DMS53 treated with DMSO at 0.1 percent for 48 hours (cell line): Measurements from ENCODE around the gene SLC26A8.
"Not testable (repeated sequence)": the region's sequence is repeated elsewhere in the genome, so short reads cannot be mapped to it uniquely, and the experiment has no call there.

Experiments used
- DNase-seq: peaks from one replicate; lab custom pipeline; 2025; ENCODE audit not compliant: unreplicated experiment; lab: John Stamatoyannopoulos, UW

The SLC26A8 gene

DNA sequence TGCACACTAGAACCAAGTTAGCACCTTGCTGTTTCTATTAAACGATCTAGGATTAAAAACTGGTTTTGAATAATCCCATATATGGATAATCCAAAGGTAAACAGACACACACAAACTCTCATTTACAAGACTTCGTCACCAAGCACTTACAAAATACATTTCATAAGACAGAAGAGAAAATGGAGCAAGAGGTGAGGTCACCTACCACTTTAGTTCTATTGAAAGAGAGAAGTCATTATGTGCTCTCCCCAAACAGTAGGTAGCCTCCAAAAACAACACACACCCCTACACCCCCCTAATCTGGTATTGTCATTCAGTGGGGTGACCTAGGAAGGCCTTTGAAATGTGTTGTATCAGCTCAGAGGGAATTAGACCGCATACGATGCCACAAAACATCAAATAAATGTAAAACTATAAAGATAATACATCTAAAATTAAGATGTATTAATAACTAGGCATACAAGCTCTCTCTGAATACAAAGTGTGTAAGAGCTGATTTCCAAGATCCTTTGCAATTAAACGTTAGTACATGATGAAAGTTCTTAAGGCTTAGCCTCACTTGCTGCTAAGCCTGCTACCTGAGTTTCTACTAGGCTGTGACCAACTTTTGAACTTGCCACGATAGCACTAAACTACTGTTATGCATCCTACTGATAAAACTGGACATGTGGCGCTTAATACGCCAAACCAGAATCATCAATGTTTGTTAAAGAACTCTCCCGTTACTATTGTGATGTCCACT is 105.2 kb downstream of the SLC26A8 start:
- peak; percentile 32 for DNase-seq

DNA sequence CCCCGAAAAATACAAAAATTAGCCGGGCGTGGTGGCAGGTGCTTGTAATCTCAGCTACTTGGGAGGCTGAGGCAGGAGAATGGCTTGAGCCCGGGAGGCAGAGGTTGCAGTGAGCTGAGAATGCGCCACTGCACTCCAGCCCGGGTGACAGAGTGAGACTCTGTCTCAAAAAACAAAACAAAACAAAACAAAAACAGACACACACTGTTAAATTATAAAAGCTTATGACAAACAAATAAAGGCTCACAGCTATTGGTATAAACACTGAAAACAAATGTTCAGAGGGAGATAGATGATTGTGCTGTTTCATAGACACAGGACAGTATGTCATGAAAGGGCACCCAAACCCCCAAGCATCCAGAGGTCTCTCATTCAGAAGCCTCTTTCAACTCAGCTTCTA is 107.5 kb downstream of the SLC26A8 start:
- not testable (repeated sequence) for DNase-seq

DNA sequence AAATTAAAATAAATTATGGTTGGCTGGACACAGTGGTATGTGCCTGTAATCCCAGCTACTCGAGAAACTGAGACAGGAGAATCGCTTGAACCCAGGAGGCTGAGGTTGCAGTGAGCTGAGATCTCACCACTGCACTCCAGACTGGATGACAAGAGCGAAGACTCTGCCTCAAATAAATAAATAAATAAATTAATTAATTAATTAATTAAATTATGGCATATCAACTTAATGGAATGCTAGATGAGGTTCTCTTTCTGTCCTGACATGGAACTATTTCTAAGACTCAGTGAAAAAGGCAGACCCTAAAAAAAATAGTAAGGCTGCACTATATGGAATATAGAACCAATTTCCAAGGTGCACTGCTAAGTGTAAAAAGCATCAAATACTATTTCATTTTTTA is 108.4 kb downstream of the SLC26A8 start:
- no peak for DNase-seq

DNA sequence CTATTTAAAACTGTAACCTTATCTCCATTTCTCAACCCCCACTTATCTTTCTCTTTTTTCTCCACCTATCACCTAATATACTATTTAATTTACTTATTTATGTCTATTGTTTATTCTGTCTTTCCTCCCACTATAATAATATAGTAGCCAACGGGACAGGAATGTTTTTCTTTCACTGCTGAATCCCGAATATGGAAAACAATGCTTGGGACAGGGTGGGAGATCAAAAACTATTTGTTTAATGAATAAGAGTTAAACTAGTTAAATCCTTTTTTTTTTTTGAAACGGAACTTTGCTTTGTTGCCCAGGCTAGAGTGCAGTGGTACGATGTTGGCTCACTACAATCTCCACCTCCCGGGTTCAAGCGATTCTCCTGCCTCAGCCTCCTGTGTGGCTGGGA is 109.9 kb downstream of the SLC26A8 start:
- no peak for DNase-seq

DNA sequence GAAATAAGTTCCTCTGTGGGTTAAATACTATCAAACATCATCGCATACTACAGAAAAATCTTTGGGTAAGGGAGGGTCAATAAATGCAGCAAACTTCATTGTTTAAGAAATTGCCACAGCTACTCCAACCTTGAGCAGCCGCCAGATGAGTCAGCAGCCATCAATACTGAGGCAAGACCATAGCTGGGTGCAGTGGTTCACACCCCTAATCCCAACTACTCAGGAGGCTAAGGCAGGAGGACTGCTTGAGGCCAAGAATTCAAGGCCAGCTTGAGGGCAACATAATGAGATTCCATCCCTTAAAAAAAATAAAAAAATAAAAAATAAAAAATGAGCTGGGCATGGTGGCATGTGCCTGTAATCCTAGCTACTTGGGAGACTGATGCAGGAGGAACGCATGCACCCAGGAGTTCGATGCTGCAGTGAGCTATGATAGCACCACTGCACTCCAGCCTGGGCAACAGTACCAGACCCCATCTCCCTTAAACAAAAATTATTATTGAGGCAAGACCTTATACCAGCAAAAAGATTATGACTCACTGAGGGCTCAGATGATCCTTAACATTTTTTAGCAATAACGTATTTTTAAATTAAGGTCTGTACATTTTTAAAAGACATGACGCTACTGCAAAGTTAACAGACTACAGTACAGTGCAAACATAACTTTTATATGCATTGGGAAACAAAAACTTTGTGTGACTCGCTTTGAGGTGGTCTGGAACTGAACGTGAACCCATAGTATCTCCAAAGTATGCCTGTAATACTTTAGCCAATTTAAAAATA is 112.4 kb downstream of the SLC26A8 start:
- no peak for DNase-seq

DNA sequence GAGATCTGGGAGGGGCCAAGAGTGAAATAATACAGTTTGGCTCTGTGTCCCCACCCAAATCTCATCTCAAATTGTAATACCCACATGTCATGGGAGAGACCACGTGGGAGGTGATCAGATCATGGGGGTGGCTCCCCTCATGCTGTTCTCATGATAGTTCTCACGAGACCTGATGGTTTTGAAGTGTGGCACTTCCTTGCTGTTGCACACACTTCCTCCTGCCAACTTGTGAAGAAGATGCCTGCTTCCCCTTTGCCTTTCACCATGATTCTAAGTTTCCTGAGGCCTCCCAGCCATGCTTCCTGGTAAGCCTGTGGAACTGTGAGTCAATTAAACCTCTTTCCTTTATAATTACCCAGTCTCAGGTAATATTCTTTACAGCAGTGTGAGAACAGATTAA is 114.9 kb downstream of the SLC26A8 start:
- not testable (repeated sequence) for DNase-seq

DNA sequence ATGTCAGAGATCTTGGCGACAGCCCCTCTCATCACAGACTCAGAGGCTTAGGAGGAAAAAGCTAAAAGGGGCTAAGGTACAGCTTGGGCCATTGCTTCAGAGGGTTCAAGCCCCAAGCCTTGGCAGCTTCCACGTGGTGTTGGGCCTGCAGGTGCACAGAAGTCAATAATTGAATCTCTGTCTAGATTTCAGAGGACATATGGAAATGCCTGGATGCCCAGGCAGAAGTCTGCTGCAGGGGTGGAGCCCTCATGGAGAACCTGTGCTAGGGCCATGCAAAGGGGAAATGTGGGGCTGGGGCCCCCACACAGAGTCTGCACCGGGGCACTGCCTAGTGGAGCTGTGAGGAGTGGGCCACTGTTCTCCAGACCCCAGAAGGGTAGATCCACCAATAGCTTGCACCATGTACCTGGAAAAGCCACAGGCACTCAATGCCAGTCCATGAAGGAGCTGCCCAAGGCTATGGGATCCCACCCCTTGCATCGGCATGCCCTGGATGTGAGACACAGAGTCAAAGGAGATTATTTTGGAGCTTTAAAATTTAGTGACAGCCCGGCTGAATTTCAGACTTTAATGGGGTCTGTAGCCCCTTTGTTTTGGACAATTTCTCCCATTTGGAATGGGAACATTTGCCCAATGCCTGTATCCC is 115.6 kb downstream of the SLC26A8 start:
- DNase-seq: not testable (repeated sequence)

DNA sequence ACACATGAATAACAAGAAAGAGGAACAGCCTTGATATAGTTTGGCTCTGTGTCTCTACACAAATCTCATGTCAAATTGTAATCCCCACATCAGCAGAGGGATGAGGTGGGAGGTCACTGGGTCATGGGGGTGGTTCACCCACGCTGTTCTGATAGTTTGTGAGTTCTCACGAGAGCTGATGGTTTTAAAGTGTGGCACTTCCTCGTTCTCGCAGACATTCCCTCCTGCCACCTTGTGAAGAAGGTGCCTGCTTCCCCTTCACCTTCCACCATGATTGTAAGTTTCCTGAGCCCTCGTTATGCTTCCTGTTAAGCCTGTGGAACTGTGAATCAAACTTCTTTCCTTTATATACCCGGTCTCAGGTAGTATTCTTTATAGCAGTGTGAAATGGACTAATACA is 116.7 kb downstream of the SLC26A8 start:
- no peak for DNase-seq

DNA sequence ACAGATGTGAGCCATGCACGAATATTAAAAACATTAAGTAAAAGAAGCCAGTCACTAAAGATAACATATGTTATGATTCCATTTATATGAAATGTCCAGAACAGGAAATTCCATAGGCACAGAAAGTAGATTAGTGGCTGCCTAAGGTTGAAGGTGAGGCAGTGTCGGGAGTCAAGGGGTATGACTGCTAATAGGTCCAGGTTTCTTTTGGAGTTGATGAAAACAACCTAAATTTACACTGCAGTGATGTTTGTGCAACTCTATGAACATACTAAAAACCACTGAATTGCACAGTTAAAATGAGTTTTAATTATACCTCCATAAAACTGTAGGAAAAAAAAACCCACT is 118.0 kb downstream of the SLC26A8 start:
- no peak for DNase-seq

DNA sequence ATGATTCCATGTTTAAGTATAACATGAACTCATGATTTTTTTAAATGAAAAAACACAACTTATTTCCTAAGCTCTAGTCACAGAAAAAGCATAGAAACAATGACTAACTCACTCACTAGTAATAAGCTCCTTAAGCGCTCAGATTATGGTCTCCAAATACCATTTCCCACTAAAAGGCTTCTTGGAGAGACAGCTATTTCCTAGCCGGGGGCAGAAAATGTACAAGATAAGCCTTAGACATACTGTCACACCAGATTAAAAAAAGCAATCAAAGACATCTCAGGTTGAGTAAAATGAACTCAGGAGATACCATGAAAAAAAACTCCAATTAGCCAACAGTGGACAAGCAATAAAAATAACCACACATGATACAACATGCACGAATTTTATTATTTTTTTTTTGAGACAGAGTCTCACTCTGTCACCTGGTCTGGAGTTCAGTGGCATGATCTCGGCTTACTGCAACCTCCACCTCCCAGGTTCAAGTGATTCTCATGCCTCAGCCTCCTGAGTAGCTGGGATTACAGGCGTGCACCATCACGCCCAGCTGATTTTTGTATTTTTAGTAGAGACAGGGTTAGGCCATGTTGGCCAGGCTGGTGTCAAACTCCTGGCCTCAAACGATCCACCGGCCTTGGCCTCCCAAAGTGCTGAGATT is 118.5 kb downstream of the SLC26A8 start:
- no peak for DNase-seq

DNA sequence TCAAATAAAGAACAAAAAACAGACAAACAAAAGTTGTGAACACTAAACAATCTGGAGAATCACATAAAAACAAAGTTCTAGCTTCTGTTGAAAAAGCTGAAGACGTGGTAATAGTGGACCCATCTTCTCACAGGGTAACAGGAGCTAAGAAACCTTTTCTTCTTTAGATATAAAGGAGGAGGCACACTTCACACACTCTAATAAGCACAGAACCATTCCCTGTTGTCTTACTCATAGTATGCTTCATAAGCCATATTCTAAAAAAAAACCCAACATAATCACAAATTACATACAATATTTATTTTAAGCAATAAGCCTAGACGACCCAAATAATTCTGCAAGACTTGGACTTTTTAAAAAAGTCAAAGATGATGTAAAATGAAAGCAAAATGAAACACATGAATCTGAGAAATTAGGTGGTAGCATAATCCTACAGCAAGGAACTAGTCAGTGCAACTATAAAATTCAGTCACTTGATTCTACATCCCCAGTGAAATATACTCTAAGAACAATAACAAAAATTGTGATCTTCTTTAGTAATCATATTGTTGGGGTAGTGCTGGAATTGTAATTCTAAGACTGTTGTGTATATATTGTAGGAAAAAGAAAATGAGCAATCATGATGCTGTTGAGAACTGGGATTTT is 119.2 kb downstream of the SLC26A8 start:
- DNase-seq: no peak

DNA sequence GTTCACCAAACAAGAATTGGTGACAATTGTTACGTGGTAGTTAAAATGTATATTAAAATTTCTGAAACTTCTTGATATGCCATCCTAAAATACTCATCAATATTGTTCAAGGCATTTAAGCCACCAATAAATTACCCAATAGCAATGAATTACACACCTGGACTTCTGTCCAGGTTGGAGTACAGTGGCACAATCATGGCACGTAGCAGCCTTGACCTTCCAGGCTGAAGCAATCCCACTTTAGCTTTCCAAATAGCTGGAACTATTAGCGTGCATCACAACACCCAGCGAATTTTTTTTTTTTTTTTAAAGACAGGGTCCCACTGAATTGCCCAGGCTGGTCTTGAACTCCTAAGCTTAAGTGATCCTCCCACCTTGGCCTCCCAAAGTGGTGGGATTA is 120.8 kb downstream of the SLC26A8 start:
- no peak for DNase-seq

DNA sequence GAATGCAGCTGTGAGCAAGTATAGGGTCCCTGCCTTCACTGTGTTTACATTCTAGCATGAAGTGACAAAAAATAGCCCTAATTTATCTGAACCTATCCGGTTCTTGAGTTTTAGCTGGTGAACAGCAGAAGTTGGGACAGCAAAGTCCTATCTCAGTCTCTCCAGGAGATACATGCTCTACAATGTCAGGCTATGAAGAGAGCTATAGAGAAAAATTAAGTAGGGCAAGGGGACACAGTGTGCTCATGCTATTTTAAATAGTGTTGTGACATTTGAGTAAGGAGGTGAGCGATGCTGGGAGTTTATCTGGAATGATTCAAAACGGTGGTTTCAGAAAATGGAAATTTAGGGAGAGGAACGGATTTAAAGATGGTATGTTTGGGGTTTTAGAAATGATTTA is 124.0 kb downstream of the SLC26A8 start:
- no peak for DNase-seq

DNA sequence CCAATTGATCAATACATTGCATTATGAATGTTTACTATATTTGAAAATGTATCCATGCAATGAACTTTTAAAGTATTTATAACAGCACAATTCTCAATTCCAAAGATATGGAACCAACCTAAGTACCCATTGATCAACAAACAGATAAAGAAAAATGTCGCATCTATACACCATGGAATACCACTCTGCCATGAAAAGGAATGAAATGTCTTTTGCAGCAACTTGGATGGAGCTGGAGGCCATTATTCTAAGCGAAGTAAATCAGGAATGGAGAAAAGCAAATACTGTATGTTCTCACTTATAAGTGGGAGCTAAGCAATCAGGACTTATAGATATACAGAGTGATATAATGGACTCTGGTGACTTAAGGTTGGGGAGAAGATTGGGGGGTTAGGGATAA is 126.4 kb downstream of the SLC26A8 start:
- no peak for DNase-seq

DNA sequence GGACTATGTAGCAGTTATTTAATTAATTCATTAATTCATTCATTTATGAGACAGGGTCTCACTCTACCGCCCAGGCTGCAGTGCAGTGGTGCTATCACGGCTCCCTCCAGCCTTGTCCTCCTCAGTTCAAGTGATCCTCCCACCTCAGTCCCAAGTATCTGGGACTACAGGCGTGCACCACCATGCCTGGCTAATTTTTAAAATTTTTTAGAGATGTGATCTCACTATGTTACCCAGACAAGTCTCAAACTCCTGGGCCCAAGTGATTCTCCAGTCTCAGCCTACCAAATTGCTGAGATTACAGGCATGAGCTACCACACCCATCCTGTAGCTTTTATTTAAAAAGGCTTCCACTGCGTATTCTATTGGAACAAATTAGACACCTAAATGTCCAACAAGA is 127.0 kb downstream of the SLC26A8 start:
- no peak for DNase-seq

DNA sequence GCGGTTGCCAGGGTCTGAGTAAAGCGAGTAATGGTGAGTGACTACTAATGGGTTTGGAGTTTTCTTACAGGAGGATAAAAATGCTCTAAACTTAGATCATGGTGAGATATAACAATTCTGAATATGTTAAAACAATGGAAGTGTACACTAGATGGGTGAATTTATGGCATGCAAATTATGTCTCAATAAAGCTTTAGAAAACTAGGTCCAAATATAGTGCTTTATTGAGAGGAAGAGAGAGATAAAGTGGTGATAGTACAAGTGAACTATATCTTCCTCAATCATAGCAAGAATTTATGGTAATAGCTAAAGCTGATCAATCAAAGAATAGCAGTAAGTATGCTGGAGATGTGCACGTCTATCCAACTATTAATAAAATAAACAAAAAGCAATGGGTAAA is 127.4 kb downstream of the SLC26A8 start:
- no peak for DNase-seq

DNA sequence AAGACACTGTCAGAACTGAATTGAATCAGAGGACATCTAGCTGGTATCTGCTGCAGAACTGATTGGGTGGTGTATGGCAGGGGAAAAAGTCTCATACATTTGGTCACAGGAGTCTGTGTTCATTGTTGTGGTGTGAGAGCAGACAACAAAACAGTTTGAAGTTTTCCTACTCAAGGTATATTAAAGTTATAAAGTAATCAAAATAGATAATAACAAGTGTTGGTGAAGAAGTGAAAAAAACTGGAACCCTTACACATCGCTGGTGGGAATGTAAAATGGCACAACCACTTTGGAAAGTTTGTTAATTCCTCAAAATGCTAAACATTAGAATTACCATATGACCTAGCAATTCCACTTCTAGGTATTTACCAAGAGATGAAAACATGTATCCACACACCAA is 128.2 kb downstream of the SLC26A8 start:
- DNase-seq: no peak

DNA sequence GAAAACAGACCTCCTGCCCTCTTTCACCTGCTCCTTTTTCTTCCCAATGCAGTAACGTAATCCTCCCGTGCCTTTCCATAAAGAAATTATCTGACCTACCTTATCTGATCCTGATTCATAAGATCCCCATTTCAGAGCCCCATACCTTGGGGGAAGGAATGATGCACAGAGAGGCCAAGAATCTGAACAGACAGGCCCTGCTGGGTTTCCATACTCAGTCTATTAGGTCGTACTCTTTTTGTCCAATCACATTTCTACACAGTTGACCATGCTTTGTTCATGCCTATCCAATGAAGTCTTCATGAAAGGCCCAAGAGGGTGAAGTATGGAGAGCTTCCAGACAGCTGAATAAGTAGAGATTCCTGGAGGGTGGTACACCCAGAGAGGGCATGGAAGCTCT is 128.9 kb downstream of the SLC26A8 start:
- no peak for DNase-seq

DNA sequence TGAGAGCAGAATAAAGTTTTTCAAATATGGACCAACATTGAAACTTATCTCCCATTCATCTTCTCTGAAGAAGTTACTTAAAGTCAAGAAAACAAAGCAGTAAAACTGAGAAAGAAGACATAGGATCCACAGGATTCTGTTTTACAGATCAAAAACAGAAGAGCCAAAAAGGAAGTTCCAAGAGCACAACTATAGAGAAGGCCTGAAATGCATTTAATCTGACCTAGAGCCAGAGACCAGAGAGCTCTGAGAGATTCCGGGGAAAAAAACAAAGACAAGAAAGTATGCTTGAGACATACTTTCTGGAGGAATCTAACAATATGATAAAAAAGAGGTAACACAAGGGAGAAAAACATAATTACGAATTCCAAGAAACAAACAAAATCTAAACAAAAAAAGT is 129.7 kb downstream of the SLC26A8 start:
- DNase-seq: no peak
